Vagina (tissue), 2 donors: ENCODE measurements around the gene ASF1A. TPM values are rescaled to one million over a fixed set of nuclear protein-coding genes. Genes with fewer than 3 reads are reported as not detected.

Experiments used
- DNase-seq, 2 donors: peaks; one replicate each; pipeline ENCODE4 v3.0.0-alpha.2; 2017; ENCODE audit errors: extremely low spot score in 2 of 2
- H3K27ac ChIP-seq: fragments of 200-600 bp; sonication (generic); one replicate; pipeline ENCODE4 v1.5.1; 2019
- H3K27me3 ChIP-seq: fragments of 200-600 bp; sonication (generic); one replicate; pipeline ENCODE4 v1.5.1; 2019
- H3K36me3 ChIP-seq, 2 donors: fragments of 200-600 bp; sonication (generic); one replicate each; pipeline ENCODE4 v1.5.1; 2017 to 2019
- H3K4me1 ChIP-seq: fragments of 200-600 bp; sonication (generic); one replicate; pipeline ENCODE4 v1.5.1; 2019
- H3K4me3 ChIP-seq, 2 donors: fragments of 200-600 bp; sonication (generic); 1 replicate in 1 of 2; 2 replicates in 1 of 2; pipeline ENCODE4 v1.5.1; 2016 to 2019
- H3K9me3 ChIP-seq: fragments of 200-600 bp; sonication (generic); one replicate; pipeline ENCODE4 v1.5.1; 2019
- POLR2A ChIP-seq, 2 donors: fragments of 450-650 bp; IDR thresholded peaks; one replicate each; pipeline ENCODE4 v1.6.1; 2017; ENCODE audit warnings: antibody characterized with exemption in 2 of 2, mild to moderate bottlenecking in 2 of 2, moderate library complexity in 2 of 2
- POLR2AphosphoS5 ChIP-seq, 2 donors: sonication (generic); formaldehyde crosslinking; IDR thresholded peaks; one replicate each; pipeline ENCODE4 v1.9.0; 2017; ENCODE audit warnings: antibody characterized with exemption in 2 of 2, mild to moderate bottlenecking in 2 of 2, low read depth in 1 of 2; ENCODE audit not compliant: insufficient read depth in 1 of 2
- intact Hi-C: fragments of 100-400 bp; cut with DNase I; formaldehyde crosslinking; loops from one replicate; pipeline ENCODE4 v1.15.1; 2023
- total RNA-seq: library from RNA; depleted of rRNA; stranded (reverse); fragments of >200 nt; gene quantifications from one replicate; pipeline ENCODE4 v1.2.3, GENCODE V29; 2016
- TF ChIP-seq, protein P1 (sequence below), 3 experiments: fragments of 450-650 bp in 2 of 3; fragments of 200-600 bp in 1 of 3; sonication (generic) in 1 of 3; IDR thresholded peaks; one replicate each; pipeline ENCODE4 v1.5.1; 2017 to 2019; ENCODE audit warnings: antibody characterized with exemption in 3 of 3, mild to moderate bottlenecking in 2 of 3, moderate library complexity in 2 of 3

ASF1A gene
- total RNA-seq, 1 donor from 2014 or later: 7.9 TPM

DNA sequence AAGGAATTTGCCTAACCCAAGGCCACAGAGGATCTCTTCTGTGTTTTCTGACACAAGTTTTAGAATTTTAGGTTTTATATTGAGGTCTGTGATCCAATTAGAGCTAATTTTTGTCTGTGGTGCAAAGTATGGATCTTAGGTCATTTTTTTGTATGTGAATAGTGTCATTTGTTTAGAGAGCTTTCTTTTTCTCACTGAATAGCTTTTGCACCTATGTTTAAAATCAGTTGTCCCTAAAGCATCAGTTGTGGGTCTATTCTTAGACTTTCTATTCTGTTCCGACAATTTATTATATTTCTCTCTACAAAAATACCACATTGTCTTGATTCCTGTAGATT, 41.3 kb downstream of the ASF1A start:
- peak overlapping the region; percentile 89 for H3K27ac ChIP-seq
- no peak for TF ChIP-seq POLR2AphosphoS5 (IDR thresholded peaks at IDR 0.05; ENCODE audit: insufficient read depth in 1 of 2, low read depth in 1 of 2)
- TF ChIP-seq, protein P1, sequence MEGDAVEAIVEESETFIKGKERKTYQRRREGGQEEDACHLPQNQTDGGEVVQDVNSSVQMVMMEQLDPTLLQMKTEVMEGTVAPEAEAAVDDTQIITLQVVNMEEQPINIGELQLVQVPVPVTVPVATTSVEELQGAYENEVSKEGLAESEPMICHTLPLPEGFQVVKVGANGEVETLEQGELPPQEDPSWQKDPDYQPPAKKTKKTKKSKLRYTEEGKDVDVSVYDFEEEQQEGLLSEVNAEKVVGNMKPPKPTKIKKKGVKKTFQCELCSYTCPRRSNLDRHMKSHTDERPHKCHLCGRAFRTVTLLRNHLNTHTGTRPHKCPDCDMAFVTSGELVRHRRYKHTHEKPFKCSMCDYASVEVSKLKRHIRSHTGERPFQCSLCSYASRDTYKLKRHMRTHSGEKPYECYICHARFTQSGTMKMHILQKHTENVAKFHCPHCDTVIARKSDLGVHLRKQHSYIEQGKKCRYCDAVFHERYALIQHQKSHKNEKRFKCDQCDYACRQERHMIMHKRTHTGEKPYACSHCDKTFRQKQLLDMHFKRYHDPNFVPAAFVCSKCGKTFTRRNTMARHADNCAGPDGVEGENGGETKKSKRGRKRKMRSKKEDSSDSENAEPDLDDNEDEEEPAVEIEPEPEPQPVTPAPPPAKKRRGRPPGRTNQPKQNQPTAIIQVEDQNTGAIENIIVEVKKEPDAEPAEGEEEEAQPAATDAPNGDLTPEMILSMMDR (IDR thresholded peaks at IDR 0.05): no peak
- no peak for TF ChIP-seq POLR2A (IDR thresholded peaks at IDR 0.05)
- no peaks in the 10 kb centered on the region for H3K9me3 ChIP-seq
- peaks cover 0 to 7% of the 10 kb centered on the region in 2 donors for H3K36me3 ChIP-seq
- H3K4me3 ChIP-seq: peak overlapping the region; percentile 65 to 86
- no peak for DNase-seq
- H3K4me1 ChIP-seq: peaks cover 27% of the 10 kb centered on the region
- H3K27me3 ChIP-seq: no peaks in the 10 kb centered on the region
- intact Hi-C loops: no loop called here

DNA sequence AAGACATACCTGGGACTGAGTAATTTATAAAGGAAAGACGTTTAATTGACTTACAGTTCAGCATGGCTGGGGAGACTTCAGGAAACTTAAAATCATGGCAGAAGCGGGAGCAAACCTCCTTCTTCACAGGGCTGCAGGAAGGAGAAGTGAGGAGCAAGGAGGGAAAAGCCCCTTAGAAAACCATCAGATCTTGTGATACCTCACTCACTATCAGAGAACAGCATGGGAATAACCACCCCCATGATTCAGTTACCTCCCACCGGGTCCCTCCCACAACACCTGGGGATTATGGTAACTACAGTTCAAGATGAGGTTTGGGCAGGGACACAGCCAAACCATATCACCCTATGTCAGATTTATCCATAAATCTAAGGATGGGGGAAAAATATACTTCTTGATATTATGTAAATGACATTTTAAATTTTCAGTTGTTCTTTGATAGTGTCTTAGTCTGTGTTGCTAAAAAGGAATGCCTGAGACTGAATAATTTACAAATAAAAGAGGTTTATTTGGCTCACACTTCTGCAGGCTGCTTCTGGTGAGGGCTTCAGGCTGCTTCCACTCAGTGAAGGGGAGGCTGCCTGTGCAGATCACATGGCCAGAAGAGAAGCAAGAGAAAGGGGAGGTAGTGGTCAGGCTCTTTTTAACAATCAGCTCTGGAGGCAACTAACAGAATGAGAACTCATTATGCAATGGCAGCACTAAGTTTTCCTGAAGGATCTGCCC, 42.2 kb downstream of the ASF1A start:
- Histone ChIP-seq H3K4me3 (no peak overlapping the region), H3K27ac (no peak overlapping the region), H3K36me3 (no peaks in the 10 kb centered on the region), H3K4me1 (peaks cover 27% of the 10 kb centered on the region), H3K9me3 (no peaks in the 10 kb centered on the region), H3K27me3 (no peaks in the 10 kb centered on the region)
- TF ChIP-seq POLR2AphosphoS5 (IDR thresholded peaks at IDR 0.05; ENCODE audit: insufficient read depth in 1 of 2, low read depth in 1 of 2) (no peak), POLR2A (IDR thresholded peaks at IDR 0.05) (no peak)
- TF ChIP-seq, protein P1 (IDR thresholded peaks at IDR 0.05): no peak
- DNase-seq: no peak
- intact Hi-C loops: no loop called here

DNA sequence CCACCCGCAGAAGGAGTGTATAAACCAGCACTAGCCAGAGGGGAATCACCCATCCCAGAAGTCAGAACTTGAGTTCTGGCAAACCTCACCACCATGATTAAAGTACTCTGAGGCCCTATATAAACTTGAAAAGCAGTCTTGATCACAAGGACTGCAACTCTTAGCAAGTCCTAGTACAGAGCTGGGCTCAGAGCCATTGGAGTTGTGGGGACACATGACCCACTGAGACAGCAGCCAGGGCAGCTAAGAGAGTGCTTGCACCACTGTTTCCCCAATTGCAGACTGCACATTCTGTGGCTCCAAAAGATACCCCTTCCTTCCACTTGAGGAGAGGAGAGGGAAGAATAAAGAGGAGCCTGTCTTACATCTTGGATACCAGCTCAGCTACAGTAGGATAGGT, 45.7 kb downstream of the ASF1A start:
- intact Hi-C loops: no loop called here
- H3K9me3 ChIP-seq: no peaks in the 10 kb centered on the region
- no peak overlapping the region for H3K27ac ChIP-seq
- TF ChIP-seq POLR2AphosphoS5 (IDR thresholded peaks at IDR 0.05; ENCODE audit: insufficient read depth in 1 of 2, low read depth in 1 of 2): no peak
- TF ChIP-seq, protein P1 (IDR thresholded peaks at IDR 0.05): no peak
- TF ChIP-seq POLR2A (IDR thresholded peaks at IDR 0.05): no peak
- no peaks in the 10 kb centered on the region for H3K27me3 ChIP-seq
- H3K4me3 ChIP-seq: no peak overlapping the region
- H3K36me3 ChIP-seq: no peaks in the 10 kb centered on the region
- no peak for DNase-seq
- H3K4me1 ChIP-seq: peaks cover 8% of the 10 kb centered on the region

DNA sequence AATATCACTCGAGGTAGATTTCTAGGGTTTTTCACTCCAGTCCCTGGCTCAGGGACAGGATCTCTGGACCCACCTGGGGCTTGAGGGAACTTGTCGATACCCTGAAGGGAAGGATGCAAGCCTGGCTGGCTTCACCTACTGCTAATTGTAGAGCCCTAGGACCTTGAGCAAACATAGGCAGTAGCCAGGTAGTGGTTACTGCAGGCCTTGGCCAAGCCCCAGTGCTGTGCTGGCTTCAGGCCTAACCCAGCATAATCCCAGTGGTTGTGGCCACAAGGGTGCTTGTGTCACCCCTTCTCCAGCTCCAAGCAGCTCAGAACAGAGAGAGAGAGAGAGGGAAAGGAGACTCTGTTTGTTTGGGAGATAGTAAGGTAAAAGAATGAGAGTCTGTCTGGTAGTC, 46.8 kb downstream of the ASF1A start:
- peak in 1 of 2 donors; percentile 87 for DNase-seq
- peaks cover 2% of the 10 kb centered on the region for H3K4me1 ChIP-seq

DNA sequence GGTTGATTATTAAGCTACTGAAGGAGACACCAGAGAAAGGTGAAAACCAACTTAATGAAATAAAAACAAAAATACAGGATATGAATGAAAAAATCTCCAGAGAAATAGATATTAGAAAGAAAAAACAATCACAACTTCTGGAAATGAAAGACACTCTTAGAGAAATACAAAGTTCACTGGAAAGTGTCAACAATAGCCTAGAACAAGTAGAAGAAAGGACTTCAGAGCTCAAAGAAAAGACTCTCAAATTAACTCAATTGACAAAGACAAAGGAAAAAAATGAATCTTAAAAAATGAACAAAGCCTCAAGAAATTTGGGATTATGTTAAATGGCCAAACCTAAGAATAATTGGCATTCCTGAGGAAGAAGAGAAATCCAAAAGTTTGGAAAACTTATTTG, 51.3 kb downstream of the ASF1A start:
- no peaks in the 10 kb centered on the region for H3K27me3 ChIP-seq
- TF ChIP-seq, protein P1 (IDR thresholded peaks at IDR 0.05): no peak
- no peak for TF ChIP-seq POLR2AphosphoS5 (IDR thresholded peaks at IDR 0.05; ENCODE audit: insufficient read depth in 1 of 2, low read depth in 1 of 2)
- TF ChIP-seq POLR2A (IDR thresholded peaks at IDR 0.05): no peak
- intact Hi-C loops: loop anchor here (5.0 kb wide), 1 partner anchor 878 kb away; no protein-coding TSS in a partner anchor
- no peak overlapping the region for H3K27ac ChIP-seq
- no peak overlapping the region for H3K4me3 ChIP-seq
- no peaks in the 10 kb centered on the region for H3K36me3 ChIP-seq
- H3K4me1 ChIP-seq: no peaks in the 10 kb centered on the region
- H3K9me3 ChIP-seq: peaks cover 2% of the 10 kb centered on the region
- no peak for DNase-seq

More for the DNA sequence above, 46.8 kb downstream of the ASF1A start:
- Histone ChIP-seq H3K9me3 (peaks cover 2% of the 10 kb centered on the region), H3K4me3 (no peak overlapping the region), H3K36me3 (no peaks in the 10 kb centered on the region), H3K27me3 (no peaks in the 10 kb centered on the region), H3K27ac (no peak overlapping the region)
- TF ChIP-seq POLR2AphosphoS5 (IDR thresholded peaks at IDR 0.05; ENCODE audit: insufficient read depth in 1 of 2, low read depth in 1 of 2) (no peak), POLR2A (IDR thresholded peaks at IDR 0.05) (no peak)
- TF ChIP-seq, protein P1 (IDR thresholded peaks at IDR 0.05): no peak
- intact Hi-C loops: no loop called here
